NCI-H526 treated with DMSO at 0.1 percent for 48 hours (cell line): ENCODE results near the gene SLFNL1.

Experiments used
- DNase-seq: peaks from one replicate; lab custom pipeline; 2025; lab: John Stamatoyannopoulos, UW

Gene SLFNL1

DNA sequence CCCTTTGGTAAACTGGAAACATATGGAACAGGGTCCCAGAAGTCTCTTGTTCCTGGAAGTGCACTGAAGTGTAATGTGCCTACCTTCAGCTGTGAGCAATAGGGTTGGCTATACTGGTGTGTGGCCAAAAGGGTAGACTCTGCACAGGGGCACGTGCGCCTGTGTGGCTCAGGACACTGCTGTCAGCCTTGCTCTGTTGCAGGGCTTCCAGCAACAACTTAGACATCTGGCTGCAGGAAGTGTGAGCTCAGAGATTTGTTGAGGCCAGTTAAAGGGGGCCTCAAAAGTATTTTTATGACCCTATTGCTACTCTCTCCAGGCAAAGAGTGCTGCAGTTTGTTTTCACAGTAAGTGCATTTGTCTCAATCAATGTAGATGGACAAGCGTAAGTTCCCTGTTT lies 34.6 kb downstream of the SLFNL1 start:
- no peak for DNase-seq

DNA sequence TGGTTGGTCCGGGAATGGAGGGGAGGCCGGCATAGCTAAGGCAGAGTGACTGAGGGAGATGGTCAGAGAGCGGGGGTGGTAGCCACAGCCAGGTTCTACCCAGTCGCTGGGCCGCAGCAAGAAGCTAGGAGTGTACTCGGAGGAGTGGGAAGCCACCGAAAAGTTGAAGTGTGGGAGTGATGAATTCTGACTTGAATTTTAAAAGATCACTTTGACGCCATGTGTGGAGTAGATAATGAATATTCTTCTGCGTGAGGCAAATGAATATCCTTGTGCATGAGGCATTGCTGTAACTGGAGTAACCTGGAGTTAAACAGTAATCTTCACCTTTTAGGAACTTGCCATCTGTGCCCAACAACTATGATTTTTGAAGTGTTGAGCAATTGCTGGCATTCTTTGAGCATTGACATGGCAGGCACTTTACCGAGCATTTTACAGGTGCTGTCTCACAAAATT lies 35.2 kb downstream of the SLFNL1 start:
- DNase-seq, result no peak

DNA sequence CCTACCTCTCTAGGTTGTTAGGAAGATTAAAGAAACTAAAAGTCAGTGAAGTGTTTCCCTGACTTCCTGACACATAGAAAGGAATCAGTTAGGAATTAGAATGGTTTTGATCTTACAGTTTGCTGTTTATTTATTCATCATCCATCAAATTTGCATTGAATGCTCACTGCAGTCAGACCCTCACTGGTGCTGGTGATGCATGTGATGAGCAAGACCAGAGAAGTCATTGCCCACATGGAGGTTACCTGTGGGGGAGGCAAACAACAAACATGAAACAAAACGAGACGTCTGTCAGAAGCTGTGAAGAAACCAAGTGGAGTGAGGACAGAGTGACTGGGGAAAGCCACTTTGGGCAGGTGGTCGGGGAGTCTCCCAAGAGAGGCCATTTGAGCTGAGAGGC lies 35.6 kb downstream of the SLFNL1 start:
- DNase-seq, result no peak

GRCh38 chr1:40985161-40985560 lies 36.4 kb downstream of the SLFNL1 start:
- no peak for DNase-seq

- no peak for DNase-seq
Measured at GRCh38 chr1:40984531-40984930, 37.0 kb downstream of the SLFNL1 start.

GRCh38 chr1:40984066-40984465 lies 37.5 kb downstream of the SLFNL1 start:
- no peak for DNase-seq

DNA sequence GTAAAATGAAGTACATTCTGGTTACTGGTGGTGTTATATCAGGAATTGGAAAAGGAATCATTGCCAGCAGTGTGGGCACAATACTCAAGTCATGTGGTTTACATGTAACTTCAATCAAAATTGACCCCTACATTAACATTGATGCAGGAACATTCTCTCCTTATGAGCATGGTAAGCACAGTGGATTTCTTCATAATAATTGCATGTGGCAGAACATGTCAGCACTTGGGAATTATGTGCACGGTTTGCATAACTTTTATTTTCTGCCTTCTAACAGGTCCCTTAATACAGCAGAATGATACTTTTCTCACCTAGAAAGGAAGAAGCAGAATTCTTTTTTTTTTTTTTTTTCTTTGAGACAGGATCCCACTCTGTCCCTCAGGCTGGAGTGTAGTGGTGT lies 38.2 kb downstream of the SLFNL1 start:
- no peak for DNase-seq

DNA sequence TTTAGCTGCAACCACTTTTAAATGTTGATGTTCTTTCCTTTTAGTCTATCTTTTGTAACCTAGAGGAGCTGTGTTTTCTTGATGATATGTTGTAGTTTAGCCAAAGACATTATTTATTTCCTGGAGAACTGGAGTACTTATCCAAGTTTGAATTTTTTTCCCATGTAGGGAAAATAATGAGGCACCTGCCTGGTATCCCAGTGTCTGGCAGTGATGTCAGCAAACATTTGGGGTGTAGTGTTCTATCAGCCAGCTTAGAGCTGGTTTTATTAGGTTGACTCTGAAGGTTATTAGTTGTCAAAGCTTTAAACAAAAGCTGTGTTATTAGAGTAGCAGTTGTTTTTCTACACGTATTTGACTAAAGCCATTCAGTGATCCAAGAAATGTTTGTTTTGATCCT lies 38.8 kb downstream of the SLFNL1 start:
- no peak for DNase-seq

- DNase-seq, result no peak
Measured at GRCh38 chr1:40981691-40982448, 39.7 kb downstream of the SLFNL1 start.

DNA sequence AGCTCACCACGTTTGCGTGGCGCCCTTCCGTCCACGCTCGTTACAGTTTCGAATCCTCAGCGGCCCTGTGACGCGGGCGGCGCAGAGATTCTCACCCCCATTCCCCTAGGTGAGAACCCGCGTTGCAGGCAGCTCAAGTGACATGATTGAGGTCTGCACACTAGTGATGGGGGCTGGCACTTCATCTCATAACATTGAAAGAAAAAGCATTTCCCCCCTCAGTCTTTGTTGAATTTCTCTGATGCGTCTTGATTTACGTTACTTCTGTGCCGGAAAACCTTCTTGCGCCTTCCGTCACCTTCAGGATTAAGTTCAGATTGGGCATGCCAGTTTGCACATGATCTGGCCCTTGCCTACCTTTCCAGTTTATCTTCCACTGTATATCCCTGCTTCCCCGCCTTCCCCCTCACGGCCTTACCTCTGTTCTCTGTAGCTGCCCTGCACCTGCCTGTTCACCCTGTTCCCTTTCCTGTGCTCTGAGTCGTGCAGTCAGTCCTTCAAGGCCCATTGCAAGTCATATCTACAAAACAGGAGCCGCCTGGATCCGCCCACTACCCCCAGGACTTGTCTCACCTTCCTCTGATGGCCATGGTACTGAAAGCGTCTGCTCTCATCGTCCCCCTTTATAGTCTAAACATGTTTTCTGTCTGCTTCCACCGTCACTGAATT lies 40.9 kb downstream of the SLFNL1 start:
- DNase-seq, result peak; percentile 82

- DNase-seq, result no peak
Measured at GRCh38 chr1:40980068-40980452, 41.5 kb downstream of the SLFNL1 start.

DNA sequence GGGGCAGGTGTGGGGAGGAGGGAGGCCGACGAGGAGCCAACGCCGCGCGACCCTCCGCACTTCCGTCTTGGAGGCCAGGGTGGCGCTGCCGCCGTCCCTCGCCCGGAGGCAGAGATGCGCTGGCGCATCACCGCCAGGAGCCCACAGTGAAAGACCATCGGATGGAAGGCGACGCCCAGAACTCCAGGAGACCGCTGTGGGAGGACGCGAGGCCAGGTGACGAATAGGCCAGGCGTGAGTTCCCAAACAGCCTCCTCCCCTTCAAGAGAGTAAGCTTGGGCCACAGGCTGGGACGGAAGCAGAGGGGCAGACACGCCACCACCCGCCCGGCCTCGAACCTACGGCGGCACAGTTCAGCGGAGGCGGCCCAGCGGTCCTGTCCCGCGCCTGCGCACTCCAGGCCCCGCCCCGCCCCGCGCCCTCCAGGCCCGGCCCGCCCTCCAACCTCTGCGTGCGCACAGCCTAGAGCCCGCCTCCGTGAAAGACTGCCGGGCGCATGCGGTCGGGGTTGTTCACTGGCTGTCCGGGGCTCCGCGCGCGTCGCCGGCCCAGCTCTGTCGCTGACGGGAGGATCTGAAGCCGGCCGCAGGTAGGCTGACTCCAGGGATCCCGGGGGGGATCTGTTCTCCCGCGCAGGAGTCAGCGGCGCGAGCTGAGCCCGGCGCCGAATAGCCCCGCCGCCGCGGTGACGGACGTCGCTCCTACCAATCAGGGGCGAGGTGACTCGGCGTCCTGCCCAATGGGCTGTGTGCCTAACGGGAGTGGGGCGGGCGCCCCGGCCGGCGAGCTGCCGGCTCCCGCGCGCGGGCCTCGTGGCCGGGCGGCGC lies 42.1 kb downstream of the SLFNL1 start, which contains the start of gene CTPS1:
Gene CTPS1, plus strand, starts transcription at position 456 of the 827 bp plus-strand sequence. CDS start 3,595 bp downstream, outside the sequence.
- peak; percentile 95 for DNase-seq

DNA sequence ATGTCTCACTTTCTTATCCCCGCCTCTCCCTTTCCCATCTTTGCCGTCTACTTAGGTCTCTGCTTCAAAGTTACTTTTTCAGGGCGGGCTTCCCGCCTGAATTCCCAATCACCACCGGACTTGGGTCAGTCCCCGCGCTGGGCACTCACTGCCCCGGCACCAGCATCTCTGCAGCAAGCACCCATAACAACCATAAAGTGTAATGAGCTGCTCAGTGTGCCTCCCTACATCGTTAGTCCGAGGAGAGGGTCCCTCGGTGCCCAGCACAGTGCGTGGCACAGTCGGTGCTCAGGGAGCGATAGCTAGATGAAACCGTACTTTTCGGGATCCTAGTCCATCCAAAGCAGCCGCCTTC lies 42.7 kb downstream of the SLFNL1 start:
- DNase-seq, result no peak

DNA sequence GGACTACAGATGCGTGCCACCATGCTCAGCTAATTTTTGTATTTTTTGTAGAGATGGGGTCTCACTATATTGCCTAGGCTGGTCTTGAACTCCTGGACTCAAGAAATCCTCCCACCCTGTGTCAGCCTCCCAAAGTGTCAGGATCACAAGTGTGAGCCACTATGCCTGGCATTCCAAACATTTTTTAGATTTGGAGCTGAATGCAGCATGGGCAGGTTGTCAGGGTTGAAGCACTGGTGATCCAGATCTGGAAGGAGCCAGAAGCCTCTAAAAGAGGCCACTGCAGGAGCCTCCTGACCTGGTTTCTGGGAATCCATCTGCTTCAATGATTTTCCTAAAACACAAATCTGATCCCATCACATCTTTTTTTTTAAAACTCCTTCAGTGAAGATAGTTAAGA lies 43.8 kb downstream of the SLFNL1 start:
- DNase-seq, result no peak

- DNase-seq, result no peak
Measured at GRCh38 chr1:40976952-40977690, 44.4 kb downstream of the SLFNL1 start.

DNA sequence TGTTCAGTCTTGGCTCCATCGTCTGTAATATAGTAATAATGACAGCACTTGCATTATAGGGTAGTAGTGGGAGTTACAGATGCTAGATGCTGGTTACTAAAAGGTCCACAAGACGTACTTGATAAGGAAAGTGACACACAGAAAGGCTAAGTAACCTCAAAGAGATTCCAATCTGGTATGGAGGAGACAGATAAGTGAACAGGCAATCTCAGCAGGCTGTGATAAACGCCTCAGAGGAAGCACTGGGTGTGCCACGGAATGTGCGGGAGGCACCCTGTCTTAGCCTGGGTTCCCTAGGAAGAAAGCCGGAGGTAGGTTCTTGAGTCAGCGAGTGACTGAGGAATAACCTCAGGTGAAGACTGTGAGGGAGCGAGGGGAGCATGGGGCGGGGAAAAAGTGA lies 46.6 kb downstream of the SLFNL1 start:
- DNase-seq, result no peak

DNA sequence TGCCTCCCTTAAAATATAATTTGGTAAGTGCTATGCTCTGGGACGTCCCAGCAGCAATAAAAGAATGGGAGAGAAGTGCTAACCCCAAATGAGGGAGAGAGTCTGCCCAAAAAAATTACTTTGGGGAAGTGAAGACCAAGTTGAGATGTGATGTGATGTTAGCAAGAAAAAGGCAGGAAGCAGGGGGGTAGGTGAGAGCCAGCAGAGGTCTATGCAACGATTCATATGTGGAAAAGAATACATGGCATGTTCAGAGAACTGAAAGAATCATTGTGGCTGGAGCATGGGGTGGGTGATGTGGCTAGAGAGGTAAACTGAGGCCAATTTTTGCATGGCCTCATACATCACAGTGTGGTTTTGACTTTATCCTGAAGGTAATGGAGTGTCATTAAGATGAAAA lies 47.6 kb downstream of the SLFNL1 start:
- DNase-seq, result no peak

- DNase-seq, result no peak
Measured at GRCh38 chr1:40971966-40972365, 49.6 kb downstream of the SLFNL1 start.

DNA sequence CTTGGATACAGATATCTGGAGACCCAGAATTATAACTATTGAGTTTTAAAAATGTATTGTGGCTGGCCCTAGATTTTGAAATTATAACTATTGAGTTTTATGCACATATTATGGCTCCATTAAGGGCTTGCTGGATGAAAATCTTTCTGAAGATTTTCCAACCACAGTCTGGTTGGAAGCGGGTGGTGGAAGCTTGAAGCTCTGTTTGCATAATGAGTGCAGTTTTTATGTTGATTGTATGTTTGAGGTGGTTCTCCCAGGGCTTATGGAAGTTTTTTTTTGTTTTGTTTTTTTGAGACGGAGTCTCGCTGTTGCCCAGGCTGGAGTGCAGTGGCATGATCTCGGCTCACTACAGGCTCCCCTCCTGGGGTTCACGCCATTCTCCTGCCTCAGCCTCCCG lies 52.1 kb downstream of the SLFNL1 start:
- no peak for DNase-seq

DNA sequence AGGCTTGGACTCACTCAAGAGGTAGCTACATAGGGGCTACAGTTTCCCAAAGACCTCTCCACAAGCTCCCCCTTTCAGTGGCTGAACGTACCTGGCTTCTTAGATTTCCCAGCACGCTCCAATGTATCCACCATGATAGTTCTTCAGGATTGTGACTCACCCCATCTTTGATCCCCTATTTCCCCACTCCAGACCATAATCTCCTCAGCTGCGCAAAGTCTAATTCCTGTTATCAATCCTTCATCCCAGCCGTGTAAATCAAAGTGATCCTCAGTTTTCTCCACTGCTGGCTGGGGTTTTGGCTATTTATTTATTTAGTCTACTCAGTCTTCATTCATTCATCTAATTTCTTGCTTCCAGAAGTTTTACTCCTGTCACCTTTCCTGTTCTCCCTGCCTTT lies 55.1 kb downstream of the SLFNL1 start:
- no peak for DNase-seq
